Activated T-helper 1 cell treated with anti-CD3 and anti-CD28 coated beads, Interleukin-12 subunit alpha, Interleukin-12 subunit beta, Interleukin-2, Interleukin-4 antibody, amounts not matched to agents 30 ng/mL and 10 ng/mL and 1 ng/mL, durations not matched to agents 14 hours and 24 hours and 36 hours (primary cell): Measurements from ENCODE around the gene CORO1C. TPM values are rescaled to one million over a fixed set of nuclear protein-coding genes. Genes with fewer than 3 reads are reported as not detected.
A peak's percentile ranks its signal among the peaks of the same experiment; 100 is the strongest.

Source experiments
- DNase-seq: peaks from one replicate; pipeline ENCODE4 v3.0.0; 2021; ENCODE audit warnings: low spot score
- H3K27ac Mint-ChIP-seq: one replicate; pipeline ENCODE4 v1.8.0; 2021; ENCODE audit warnings: mild to moderate bottlenecking, mixed read lengths
- H3K27me3 Mint-ChIP-seq: one replicate; pipeline ENCODE4 v1.8.0; 2022; ENCODE audit warnings: mild to moderate bottlenecking, moderate library complexity, mixed read lengths; ENCODE audit not compliant: insufficient read depth
- H3K36me3 Mint-ChIP-seq: one replicate; pipeline ENCODE4 v1.8.0; 2021; ENCODE audit warnings: low read depth, mixed read lengths
- H3K4me1 Mint-ChIP-seq: one replicate; pipeline ENCODE4 v1.8.0; 2021; ENCODE audit warnings: low read depth, mixed read lengths
- H3K4me3 Mint-ChIP-seq: one replicate; pipeline ENCODE4 v1.8.0; 2021; ENCODE audit warnings: mild to moderate bottlenecking, moderate library complexity, mixed read lengths
- H3K9me3 Mint-ChIP-seq: one replicate; pipeline ENCODE4 v1.8.0; 2021; ENCODE audit warnings: mixed read lengths
- intact Hi-C: fragments of 100-400 bp; cut with micrococcal nuclease; formaldehyde crosslinking; loops from one replicate; pipeline ENCODE4 v1.15.1; 2024
- total RNA-seq: library from RNA; stranded (reverse); gene quantifications from 2 replicates; pipeline ENCODE4 v1.2.3, GENCODE V29; 2022

Gene CORO1C
- total RNA-seq, 1 donor from 2014 or later = 46.1 TPM

GRCh38 chr12:108712165-108712924 is 19.0 kb downstream of the CORO1C start:
- no peak overlapping the region for H3K4me3 Mint-ChIP-seq
- no peak for DNase-seq
- H3K4me1 Mint-ChIP-seq = peaks cover 5% of the 10 kb centered on the region
- H3K9me3 Mint-ChIP-seq = no peaks in the 10 kb centered on the region
- no peaks in the 10 kb centered on the region for H3K27me3 Mint-ChIP-seq
- peaks cover 5% of the 10 kb centered on the region for H3K36me3 Mint-ChIP-seq
- intact Hi-C loops = no loop called here
- no peak overlapping the region for H3K27ac Mint-ChIP-seq

GRCh38 chr12:108711489-108712164 is 19.7 kb downstream of the CORO1C start:
- Mint-ChIP-seq H3K9me3 (no peaks in the 10 kb centered on the region), H3K27me3 (no peaks in the 10 kb centered on the region), H3K4me1 (peaks cover 5% of the 10 kb centered on the region), H3K27ac (no peak overlapping the region), H3K4me3 (no peak overlapping the region), H3K36me3 (peaks cover 2% of the 10 kb centered on the region)
- no peak for DNase-seq
- intact Hi-C loops = no loop called here

GRCh38 chr12:108709697-108710096 is 21.6 kb downstream of the CORO1C start:
- no peak for DNase-seq
- H3K4me3 Mint-ChIP-seq = no peak overlapping the region
- intact Hi-C loops = no loop called here
- peaks cover 2% of the 10 kb centered on the region for H3K36me3 Mint-ChIP-seq
- no peak overlapping the region for H3K27ac Mint-ChIP-seq
- no peaks in the 10 kb centered on the region for H3K9me3 Mint-ChIP-seq
- H3K4me1 Mint-ChIP-seq = peaks cover 5% of the 10 kb centered on the region
- no peaks in the 10 kb centered on the region for H3K27me3 Mint-ChIP-seq

- Mint-ChIP-seq H3K4me1 (peaks cover 18% of the 10 kb centered on the region), H3K36me3 (peaks cover 13% of the 10 kb centered on the region), H3K27ac (no peak overlapping the region), H3K4me3 (no peak overlapping the region), H3K27me3 (no peaks in the 10 kb centered on the region), H3K9me3 (no peaks in the 10 kb centered on the region)
- no peak for DNase-seq
- intact Hi-C loops = no loop called here
Measured at GRCh38 chr12:108704527-108704926, 26.8 kb downstream of the CORO1C start.

- H3K27me3 Mint-ChIP-seq = no peaks in the 10 kb centered on the region
- no peak for DNase-seq
- H3K36me3 Mint-ChIP-seq = peaks cover 23% of the 10 kb centered on the region
- intact Hi-C loops = no loop called here
- H3K4me3 Mint-ChIP-seq = no peak overlapping the region
- H3K27ac Mint-ChIP-seq = peak overlapping the region; percentile 8
- no peaks in the 10 kb centered on the region for H3K9me3 Mint-ChIP-seq
- peaks cover 18% of the 10 kb centered on the region for H3K4me1 Mint-ChIP-seq
Measured at GRCh38 chr12:108702595-108703320, 28.6 kb downstream of the CORO1C start.

- Mint-ChIP-seq H3K9me3 (no peaks in the 10 kb centered on the region), H3K27ac (no peak overlapping the region), H3K36me3 (peaks cover 27% of the 10 kb centered on the region), H3K4me1 (peaks cover 23% of the 10 kb centered on the region), H3K4me3 (no peak overlapping the region), H3K27me3 (no peaks in the 10 kb centered on the region)
- intact Hi-C loops = no loop called here
- DNase-seq = no peak
Measured at GRCh38 chr12:108701779-108702441, 29.4 kb downstream of the CORO1C start.

- Mint-ChIP-seq H3K27me3 (no peaks in the 10 kb centered on the region), H3K4me1 (peaks cover 32% of the 10 kb centered on the region), H3K9me3 (no peaks in the 10 kb centered on the region), H3K4me3 (no peak overlapping the region), H3K36me3 (peaks cover 27% of the 10 kb centered on the region), H3K27ac (no peak overlapping the region)
- intact Hi-C loops = no loop called here
- DNase-seq = no peak
Measured at GRCh38 chr12:108700833-108701541, 30.3 kb downstream of the CORO1C start.

GRCh38 chr12:108699955-108700563 is 31.3 kb downstream of the CORO1C start:
- no peak for DNase-seq
- Mint-ChIP-seq H3K4me1 (peaks cover 41% of the 10 kb centered on the region), H3K4me3 (no peak overlapping the region), H3K36me3 (peaks cover 29% of the 10 kb centered on the region), H3K27me3 (no peaks in the 10 kb centered on the region), H3K27ac (no peak overlapping the region), H3K9me3 (no peaks in the 10 kb centered on the region)
- intact Hi-C loops = no loop called here

- intact Hi-C loops = loop anchor here (1.0 kb wide), 1 partner anchor 9 kb away; no protein-coding TSS in a partner anchor
- Mint-ChIP-seq H3K9me3 (no peaks in the 10 kb centered on the region), H3K27me3 (no peaks in the 10 kb centered on the region), H3K4me3 (no peak overlapping the region), H3K4me1 (peaks cover 50% of the 10 kb centered on the region), H3K36me3 (peaks cover 33% of the 10 kb centered on the region), H3K27ac (no peak overlapping the region)
- DNase-seq = no peak
Measured at GRCh38 chr12:108697905-108698304, 33.4 kb downstream of the CORO1C start.

GRCh38 chr12:108696996-108697290 is 34.4 kb downstream of the CORO1C start:
- Mint-ChIP-seq H3K36me3 (peaks cover 33% of the 10 kb centered on the region), H3K27me3 (no peaks in the 10 kb centered on the region), H3K27ac (peak overlapping the region; percentile 6), H3K4me1 (peaks cover 46% of the 10 kb centered on the region), H3K9me3 (no peaks in the 10 kb centered on the region), H3K4me3 (no peak overlapping the region)
- intact Hi-C loops = loop anchor here (1.0 kb wide), 2 partner anchors 8 to 33 kb away; no protein-coding TSS in a partner anchor
- DNase-seq = no peak

GRCh38 chr12:108696111-108696995 is 35.0 kb downstream of the CORO1C start:
- Mint-ChIP-seq H3K27ac (peak overlapping the region; percentile 75), H3K4me1 (peaks cover 48% of the 10 kb centered on the region), H3K4me3 (peak overlapping the region; percentile 19), H3K27me3 (no peaks in the 10 kb centered on the region), H3K9me3 (no peaks in the 10 kb centered on the region), H3K36me3 (peaks cover 33% of the 10 kb centered on the region)
- intact Hi-C loops = loop anchor here (1.0 kb wide), 1 partner anchor 34 kb away; no protein-coding TSS in a partner anchor
- DNase-seq = no peak
